HL-60 (cell line): ENCODE results near the gene KSR2.

ENCODE experiments used
- DNase-seq, 2 experiments: peaks; one replicate each; pipeline ENCODE4 v3.0.0-alpha.2; 2010 to 2020; ENCODE audit warnings: low read depth in 1 of 2, low spot score in 1 of 2
- H3K27ac ChIP-seq: fragments of 250-450 bp; sonication (Bioruptor Pico); replicated peaks from 2 replicates; pipeline ENCODE4 v1.5.1; 2020; ENCODE audit warnings: mild to moderate bottlenecking, moderate library complexity
- H3K27me3 ChIP-seq: fragments of 250-450 bp; sonication (Bioruptor Pico); 2 replicates; pipeline ENCODE4 v1.5.1; 2021; ENCODE audit warnings: mild to moderate bottlenecking, moderate library complexity; ENCODE audit not compliant: insufficient read depth, poor library complexity, severe bottlenecking
- H3K4me3 ChIP-seq: replicated peaks from 2 replicates; pipeline ENCODE4 v1.5.1; 2011; ENCODE audit warnings: mild to moderate bottlenecking, control low read depth, low read length; ENCODE audit not compliant: insufficient read depth
- GABPA ChIP-seq: IDR thresholded peaks from 2 replicates; pipeline ENCODE4 v1.6.1; 2012; ENCODE audit warnings: low read depth
- POLR2AphosphoS5 ChIP-seq: IDR thresholded peaks from 2 replicates; pipeline ENCODE4 v1.6.1; 2012; ENCODE audit warnings: low read depth
- SPI1 ChIP-seq: IDR thresholded peaks from 2 replicates; pipeline ENCODE4 v1.6.1; 2012; ENCODE audit warnings: low read depth, mild to moderate bottlenecking, borderline replicate concordance
- TF ChIP-seq, protein P1 (sequence below): IDR thresholded peaks from 2 replicates; pipeline ENCODE4 v1.6.1; 2012; ENCODE audit warnings: low read depth; ENCODE audit not compliant: insufficient replicate concordance
- TF ChIP-seq, protein P2 (sequence below): IDR thresholded peaks from one replicate; pipeline ENCODE4 v1.5.1; 2011; ENCODE audit warnings: low read length, control low read depth, inconsistent platforms; ENCODE audit not compliant: insufficient read depth

KSR2 gene

DNA sequence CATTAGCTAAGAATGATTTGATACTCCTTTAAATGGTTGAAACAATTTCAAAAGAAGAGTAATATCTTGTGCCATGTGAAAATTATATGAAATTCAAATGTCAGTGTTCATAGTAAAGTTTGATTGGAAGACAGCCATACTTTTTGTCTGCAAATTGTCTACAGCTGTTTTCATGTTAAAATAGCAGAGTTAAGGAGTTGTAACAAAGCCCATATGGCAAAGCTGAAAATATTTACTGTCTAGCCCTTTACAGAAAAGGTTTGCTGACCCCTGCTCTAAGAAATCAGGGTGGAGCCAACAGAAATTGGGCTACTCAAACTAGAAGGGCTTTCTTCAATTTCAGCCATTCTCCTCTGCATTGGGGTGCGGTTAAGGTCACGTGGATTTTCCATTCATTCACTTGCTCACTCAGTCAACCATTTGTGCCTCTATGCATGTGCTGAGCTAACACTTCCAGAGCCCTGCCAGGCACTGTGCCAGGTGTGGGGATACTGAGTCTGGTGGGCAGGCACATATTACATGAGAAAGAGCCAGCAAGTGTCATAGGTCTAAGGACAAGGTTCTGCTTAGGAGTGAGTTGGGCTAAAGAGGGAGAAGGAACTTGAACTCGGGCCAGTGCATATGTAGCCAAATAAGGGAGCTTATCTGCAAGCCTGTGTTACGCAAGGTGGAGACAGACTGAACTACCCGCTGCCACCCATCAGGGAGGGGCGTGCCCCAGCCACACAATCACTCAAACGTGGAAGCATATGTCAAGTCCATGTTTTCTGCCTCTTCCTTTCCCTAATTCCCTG is 467.5 kb downstream of the KSR2 start:
- DNase-seq = peak; percentile 47 to 59
- Histone ChIP-seq H3K4me3 (no peak overlapping the region), H3K27ac (no peak overlapping the region), H3K27me3 (no peaks in the 10 kb centered on the region)
- TF ChIP-seq GABPA = no peak

DNA sequence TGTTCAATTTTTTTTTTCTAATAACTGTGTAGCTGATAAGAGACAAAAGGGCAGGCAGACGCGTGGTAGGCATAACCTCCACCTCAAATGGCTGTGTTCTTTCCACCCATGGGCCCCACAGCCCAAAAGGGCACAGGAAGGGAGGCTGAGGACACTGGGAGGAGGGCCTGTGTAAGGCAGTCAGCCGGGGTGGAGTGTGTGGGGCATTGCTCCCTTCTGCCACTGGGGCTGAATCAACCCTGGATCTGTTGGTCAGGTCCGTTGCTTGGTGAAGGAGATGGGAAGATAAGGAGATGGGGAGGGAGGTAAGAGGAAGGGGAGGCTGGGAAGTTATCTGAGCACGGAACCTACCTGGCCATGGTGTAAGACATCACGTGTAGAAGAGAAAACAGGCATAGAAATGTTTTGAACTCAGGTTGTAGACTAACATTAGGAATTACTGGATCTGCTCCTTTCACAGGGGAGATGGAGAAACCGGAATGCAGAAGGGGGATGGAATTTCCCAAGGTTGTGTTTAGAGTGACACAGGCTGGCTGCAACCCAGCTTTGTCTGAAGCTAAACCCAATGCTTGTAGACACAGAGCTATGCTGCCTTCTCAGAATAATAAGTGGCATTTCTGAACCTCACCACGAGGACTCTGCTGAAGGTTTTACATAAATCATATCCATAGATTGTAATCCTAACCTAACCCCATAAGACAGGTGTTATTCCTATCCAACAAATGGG is 468.9 kb downstream of the KSR2 start:
- H3K4me3 ChIP-seq = no peak overlapping the region
- H3K27me3 ChIP-seq = no peaks in the 10 kb centered on the region
- no peak for TF ChIP-seq POLR2AphosphoS5
- no peak overlapping the region for H3K27ac ChIP-seq
- no peak for DNase-seq

DNA sequence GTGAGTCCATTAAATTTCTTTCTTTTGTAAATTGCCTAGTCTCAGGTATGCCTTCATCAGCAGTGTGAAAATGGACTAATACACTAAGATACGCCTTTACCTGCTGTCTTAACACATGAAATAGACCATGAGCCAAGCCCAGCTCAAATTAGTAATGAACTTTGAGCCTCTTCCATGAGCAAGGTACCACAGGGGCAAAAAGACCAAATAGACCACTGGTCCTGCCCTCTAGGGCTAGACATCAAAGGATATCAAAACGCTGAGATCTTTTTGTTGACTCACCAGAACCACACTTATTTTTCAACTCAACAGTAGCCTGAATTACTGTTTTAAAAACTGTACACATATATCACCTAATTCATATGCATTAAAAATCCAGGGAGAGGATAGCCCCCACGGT is 469.9 kb downstream of the KSR2 start:
- TF ChIP-seq, protein P1, sequence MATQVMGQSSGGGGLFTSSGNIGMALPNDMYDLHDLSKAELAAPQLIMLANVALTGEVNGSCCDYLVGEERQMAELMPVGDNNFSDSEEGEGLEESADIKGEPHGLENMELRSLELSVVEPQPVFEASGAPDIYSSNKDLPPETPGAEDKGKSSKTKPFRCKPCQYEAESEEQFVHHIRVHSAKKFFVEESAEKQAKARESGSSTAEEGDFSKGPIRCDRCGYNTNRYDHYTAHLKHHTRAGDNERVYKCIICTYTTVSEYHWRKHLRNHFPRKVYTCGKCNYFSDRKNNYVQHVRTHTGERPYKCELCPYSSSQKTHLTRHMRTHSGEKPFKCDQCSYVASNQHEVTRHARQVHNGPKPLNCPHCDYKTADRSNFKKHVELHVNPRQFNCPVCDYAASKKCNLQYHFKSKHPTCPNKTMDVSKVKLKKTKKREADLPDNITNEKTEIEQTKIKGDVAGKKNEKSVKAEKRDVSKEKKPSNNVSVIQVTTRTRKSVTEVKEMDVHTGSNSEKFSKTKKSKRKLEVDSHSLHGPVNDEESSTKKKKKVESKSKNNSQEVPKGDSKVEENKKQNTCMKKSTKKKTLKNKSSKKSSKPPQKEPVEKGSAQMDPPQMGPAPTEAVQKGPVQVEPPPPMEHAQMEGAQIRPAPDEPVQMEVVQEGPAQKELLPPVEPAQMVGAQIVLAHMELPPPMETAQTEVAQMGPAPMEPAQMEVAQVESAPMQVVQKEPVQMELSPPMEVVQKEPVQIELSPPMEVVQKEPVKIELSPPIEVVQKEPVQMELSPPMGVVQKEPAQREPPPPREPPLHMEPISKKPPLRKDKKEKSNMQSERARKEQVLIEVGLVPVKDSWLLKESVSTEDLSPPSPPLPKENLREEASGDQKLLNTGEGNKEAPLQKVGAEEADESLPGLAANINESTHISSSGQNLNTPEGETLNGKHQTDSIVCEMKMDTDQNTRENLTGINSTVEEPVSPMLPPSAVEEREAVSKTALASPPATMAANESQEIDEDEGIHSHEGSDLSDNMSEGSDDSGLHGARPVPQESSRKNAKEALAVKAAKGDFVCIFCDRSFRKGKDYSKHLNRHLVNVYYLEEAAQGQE = no peak
- no peak for TF ChIP-seq POLR2AphosphoS5
- TF ChIP-seq GABPA = no peak
- TF ChIP-seq, protein P2, sequence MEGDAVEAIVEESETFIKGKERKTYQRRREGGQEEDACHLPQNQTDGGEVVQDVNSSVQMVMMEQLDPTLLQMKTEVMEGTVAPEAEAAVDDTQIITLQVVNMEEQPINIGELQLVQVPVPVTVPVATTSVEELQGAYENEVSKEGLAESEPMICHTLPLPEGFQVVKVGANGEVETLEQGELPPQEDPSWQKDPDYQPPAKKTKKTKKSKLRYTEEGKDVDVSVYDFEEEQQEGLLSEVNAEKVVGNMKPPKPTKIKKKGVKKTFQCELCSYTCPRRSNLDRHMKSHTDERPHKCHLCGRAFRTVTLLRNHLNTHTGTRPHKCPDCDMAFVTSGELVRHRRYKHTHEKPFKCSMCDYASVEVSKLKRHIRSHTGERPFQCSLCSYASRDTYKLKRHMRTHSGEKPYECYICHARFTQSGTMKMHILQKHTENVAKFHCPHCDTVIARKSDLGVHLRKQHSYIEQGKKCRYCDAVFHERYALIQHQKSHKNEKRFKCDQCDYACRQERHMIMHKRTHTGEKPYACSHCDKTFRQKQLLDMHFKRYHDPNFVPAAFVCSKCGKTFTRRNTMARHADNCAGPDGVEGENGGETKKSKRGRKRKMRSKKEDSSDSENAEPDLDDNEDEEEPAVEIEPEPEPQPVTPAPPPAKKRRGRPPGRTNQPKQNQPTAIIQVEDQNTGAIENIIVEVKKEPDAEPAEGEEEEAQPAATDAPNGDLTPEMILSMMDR = no peak
- Histone ChIP-seq H3K27ac (no peak overlapping the region), H3K4me3 (no peak overlapping the region), H3K27me3 (no peaks in the 10 kb centered on the region)
- no peak for DNase-seq

DNA sequence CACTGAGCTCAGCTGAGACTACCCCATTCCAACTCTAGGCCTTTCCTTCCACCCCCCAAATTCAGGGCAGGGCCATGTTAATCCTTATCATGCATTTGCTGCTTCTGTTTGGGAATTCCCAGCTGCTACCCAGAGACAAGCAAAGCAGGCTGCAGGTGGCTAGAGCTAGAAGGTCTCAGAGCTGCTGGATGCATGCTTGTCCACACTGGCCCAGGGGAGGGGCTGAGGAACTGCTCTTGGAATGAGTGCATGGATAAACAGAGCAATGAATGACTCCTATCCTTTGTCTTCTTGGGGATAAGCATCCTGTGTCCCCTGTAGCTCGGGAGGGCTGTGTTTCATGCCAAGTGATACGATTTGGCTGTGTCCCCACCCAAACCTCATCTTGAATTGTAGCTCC is 470.5 kb downstream of the KSR2 start:
- Histone ChIP-seq H3K4me3 (no peak overlapping the region), H3K27me3 (no peaks in the 10 kb centered on the region), H3K27ac (no peak overlapping the region)
- no peak for DNase-seq
- TF ChIP-seq SPI1 (no peak), GABPA (no peak), POLR2AphosphoS5 (no peak)
- TF ChIP-seq, protein P2 = no peak
- TF ChIP-seq, protein P1 = no peak
